ENCODE results near the gene P2RX4.

DNA sequence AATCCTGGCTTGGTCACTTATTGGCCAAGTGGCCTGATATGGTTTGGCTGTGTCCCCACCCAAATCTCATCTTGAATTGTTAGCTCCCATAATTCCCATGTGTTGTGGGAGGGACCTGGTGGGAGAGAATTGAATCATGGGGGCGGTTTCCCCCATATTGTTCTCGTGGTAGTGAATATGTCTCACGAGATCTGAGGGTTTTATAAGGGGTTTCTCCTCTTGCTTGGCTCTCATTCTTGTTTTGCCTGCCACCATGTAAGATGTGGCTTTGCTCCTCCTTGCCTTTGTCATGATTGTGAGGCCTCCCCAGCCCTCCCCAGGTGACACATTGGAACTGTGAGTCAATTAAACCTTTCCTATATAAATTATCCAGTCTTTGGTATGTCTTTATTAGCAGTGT lies 18.8 kb upstream of the P2RX4 start:
- TF ChIP-seq, protein P1, sequence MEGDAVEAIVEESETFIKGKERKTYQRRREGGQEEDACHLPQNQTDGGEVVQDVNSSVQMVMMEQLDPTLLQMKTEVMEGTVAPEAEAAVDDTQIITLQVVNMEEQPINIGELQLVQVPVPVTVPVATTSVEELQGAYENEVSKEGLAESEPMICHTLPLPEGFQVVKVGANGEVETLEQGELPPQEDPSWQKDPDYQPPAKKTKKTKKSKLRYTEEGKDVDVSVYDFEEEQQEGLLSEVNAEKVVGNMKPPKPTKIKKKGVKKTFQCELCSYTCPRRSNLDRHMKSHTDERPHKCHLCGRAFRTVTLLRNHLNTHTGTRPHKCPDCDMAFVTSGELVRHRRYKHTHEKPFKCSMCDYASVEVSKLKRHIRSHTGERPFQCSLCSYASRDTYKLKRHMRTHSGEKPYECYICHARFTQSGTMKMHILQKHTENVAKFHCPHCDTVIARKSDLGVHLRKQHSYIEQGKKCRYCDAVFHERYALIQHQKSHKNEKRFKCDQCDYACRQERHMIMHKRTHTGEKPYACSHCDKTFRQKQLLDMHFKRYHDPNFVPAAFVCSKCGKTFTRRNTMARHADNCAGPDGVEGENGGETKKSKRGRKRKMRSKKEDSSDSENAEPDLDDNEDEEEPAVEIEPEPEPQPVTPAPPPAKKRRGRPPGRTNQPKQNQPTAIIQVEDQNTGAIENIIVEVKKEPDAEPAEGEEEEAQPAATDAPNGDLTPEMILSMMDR (conservative IDR thresholded peaks at IDR 0.05) = no peak
- no peak for TF ChIP-seq EZH2 (IDR thresholded peaks at IDR 0.05; ENCODE audit: low read depth)

All from PC-9 (cell line).